BLaER1 (cell line): Measurements from ENCODE around the gene FAT4.

Source experiments
- H3K27ac ChIP-seq: shearing (Covaris generic); formaldehyde crosslinking; 2 replicates; pipeline ENCODE4 v1.8.1; 2022
- H3K27me3 ChIP-seq: shearing (Covaris generic); formaldehyde crosslinking; 2 replicates; pipeline ENCODE4 v1.8.1; 2022
- H3K36me3 ChIP-seq: shearing (Covaris generic); formaldehyde crosslinking; 2 replicates; pipeline ENCODE4 v1.8.1; 2022
- H3K4me1 ChIP-seq: shearing (Covaris generic); formaldehyde crosslinking; 2 replicates; pipeline ENCODE4 v1.8.1; 2022
- H3K4me2 ChIP-seq: shearing (Covaris generic); formaldehyde crosslinking; 2 replicates; pipeline ENCODE4 v1.8.1; 2022
- H3K4me3 ChIP-seq: shearing (Covaris generic); formaldehyde crosslinking; 2 replicates; pipeline ENCODE4 v1.8.1; 2022
- H3K9ac ChIP-seq: shearing (Covaris generic); formaldehyde crosslinking; 2 replicates; pipeline ENCODE4 v1.8.1; 2022
- H3K9me3 ChIP-seq: shearing (Covaris generic); formaldehyde crosslinking; 2 replicates; pipeline ENCODE4 v1.8.1; 2022
- H4K20me1 ChIP-seq: shearing (Covaris generic); formaldehyde crosslinking; 2 replicates; pipeline ENCODE4 v1.8.1; 2022
- Cebpa-rat ChIP-seq: shearing (Covaris generic); IDR thresholded peaks from 2 replicates; pipeline ENCODE4 v1.8.1; 2022

The FAT4 gene

GRCh38 chr4:125338814-125339213 is 24.1 kb downstream of the FAT4 start:
- Histone ChIP-seq H3K27ac (no peak overlapping the region), H3K4me1 (no peaks in the 10 kb centered on the region), H3K9me3 (no peaks in the 10 kb centered on the region), H3K4me2 (no peak overlapping the region), H3K4me3 (no peak overlapping the region), H4K20me1 (no peaks in the 10 kb centered on the region), H3K36me3 (no peaks in the 10 kb centered on the region), H3K9ac (no peak overlapping the region), H3K27me3 (no peaks in the 10 kb centered on the region)
- TF ChIP-seq Cebpa-rat: no peak

GRCh38 chr4:125344198-125344597 is 29.4 kb downstream of the FAT4 start:
- no peak overlapping the region for H3K4me2 ChIP-seq
- H4K20me1 ChIP-seq: no peaks in the 10 kb centered on the region
- no peak overlapping the region for H3K9ac ChIP-seq
- no peak overlapping the region for H3K27ac ChIP-seq
- no peak for TF ChIP-seq Cebpa-rat
- H3K4me3 ChIP-seq: no peak overlapping the region
- no peaks in the 10 kb centered on the region for H3K9me3 ChIP-seq
- H3K27me3 ChIP-seq: no peaks in the 10 kb centered on the region
- H3K4me1 ChIP-seq: no peaks in the 10 kb centered on the region
- no peaks in the 10 kb centered on the region for H3K36me3 ChIP-seq

- no peak overlapping the region for H3K4me2 ChIP-seq
- TF ChIP-seq Cebpa-rat: no peak
- H3K4me1 ChIP-seq: no peaks in the 10 kb centered on the region
- H3K27me3 ChIP-seq: no peaks in the 10 kb centered on the region
- H3K4me3 ChIP-seq: no peak overlapping the region
- H3K27ac ChIP-seq: no peak overlapping the region
- H3K36me3 ChIP-seq: no peaks in the 10 kb centered on the region
- H3K9ac ChIP-seq: no peak overlapping the region
- no peaks in the 10 kb centered on the region for H4K20me1 ChIP-seq
- H3K9me3 ChIP-seq: no peaks in the 10 kb centered on the region
Observed at GRCh38 chr4:125346616-125347015, 31.9 kb downstream of the FAT4 start.

GRCh38 chr4:125350470-125351135 is 35.8 kb downstream of the FAT4 start:
- H3K27ac ChIP-seq: no peak overlapping the region
- H3K4me2 ChIP-seq: no peak overlapping the region
- H3K9ac ChIP-seq: no peak overlapping the region
- H4K20me1 ChIP-seq: no peaks in the 10 kb centered on the region
- no peaks in the 10 kb centered on the region for H3K36me3 ChIP-seq
- no peaks in the 10 kb centered on the region for H3K4me1 ChIP-seq
- H3K4me3 ChIP-seq: no peak overlapping the region
- H3K9me3 ChIP-seq: no peaks in the 10 kb centered on the region
- no peak for TF ChIP-seq Cebpa-rat
- H3K27me3 ChIP-seq: no peaks in the 10 kb centered on the region

GRCh38 chr4:125352521-125352920 is 37.8 kb downstream of the FAT4 start:
- H3K4me2 ChIP-seq: no peak overlapping the region
- no peaks in the 10 kb centered on the region for H3K27me3 ChIP-seq
- no peaks in the 10 kb centered on the region for H3K9me3 ChIP-seq
- H3K36me3 ChIP-seq: no peaks in the 10 kb centered on the region
- TF ChIP-seq Cebpa-rat: no peak
- no peak overlapping the region for H3K9ac ChIP-seq
- H4K20me1 ChIP-seq: no peaks in the 10 kb centered on the region
- H3K27ac ChIP-seq: no peak overlapping the region
- H3K4me3 ChIP-seq: no peak overlapping the region
- no peaks in the 10 kb centered on the region for H3K4me1 ChIP-seq

- no peaks in the 10 kb centered on the region for H3K4me1 ChIP-seq
- no peak overlapping the region for H3K4me2 ChIP-seq
Observed at GRCh38 chr4:125353131-125353530, 38.4 kb downstream of the FAT4 start.

GRCh38 chr4:125355791-125356190 is 41.0 kb downstream of the FAT4 start:
- no peaks in the 10 kb centered on the region for H3K36me3 ChIP-seq
- no peaks in the 10 kb centered on the region for H3K4me1 ChIP-seq
- no peak for TF ChIP-seq Cebpa-rat
- H3K4me3 ChIP-seq: no peak overlapping the region
- no peaks in the 10 kb centered on the region for H3K27me3 ChIP-seq
- no peaks in the 10 kb centered on the region for H4K20me1 ChIP-seq
- H3K9me3 ChIP-seq: no peaks in the 10 kb centered on the region
- H3K27ac ChIP-seq: no peak overlapping the region
- no peak overlapping the region for H3K9ac ChIP-seq
- H3K4me2 ChIP-seq: no peak overlapping the region

More at GRCh38 chr4:125353131-125353530, 38.4 kb downstream of the FAT4 start:
- no peak for TF ChIP-seq Cebpa-rat
- Histone ChIP-seq H3K9ac (no peak overlapping the region), H3K27ac (no peak overlapping the region), H3K27me3 (no peaks in the 10 kb centered on the region), H4K20me1 (no peaks in the 10 kb centered on the region), H3K9me3 (no peaks in the 10 kb centered on the region), H3K36me3 (no peaks in the 10 kb centered on the region), H3K4me3 (no peak overlapping the region)

GRCh38 chr4:125357675-125358074 is 42.9 kb downstream of the FAT4 start:
- no peaks in the 10 kb centered on the region for H3K27me3 ChIP-seq
- H3K4me2 ChIP-seq: no peak overlapping the region
- no peak overlapping the region for H3K4me3 ChIP-seq
- H3K9me3 ChIP-seq: no peaks in the 10 kb centered on the region
- no peaks in the 10 kb centered on the region for H3K4me1 ChIP-seq
- H3K27ac ChIP-seq: no peak overlapping the region
- TF ChIP-seq Cebpa-rat: no peak
- H3K36me3 ChIP-seq: no peaks in the 10 kb centered on the region
- no peak overlapping the region for H3K9ac ChIP-seq
- H4K20me1 ChIP-seq: no peaks in the 10 kb centered on the region

GRCh38 chr4:125358453-125358852 is 43.7 kb downstream of the FAT4 start:
- H3K36me3 ChIP-seq: no peaks in the 10 kb centered on the region
- no peaks in the 10 kb centered on the region for H3K4me1 ChIP-seq
- no peak overlapping the region for H3K9ac ChIP-seq
- no peak overlapping the region for H3K27ac ChIP-seq
- H4K20me1 ChIP-seq: no peaks in the 10 kb centered on the region
- no peak overlapping the region for H3K4me3 ChIP-seq
- no peak overlapping the region for H3K4me2 ChIP-seq
- no peak for TF ChIP-seq Cebpa-rat
- no peaks in the 10 kb centered on the region for H3K9me3 ChIP-seq
- H3K27me3 ChIP-seq: no peaks in the 10 kb centered on the region

GRCh38 chr4:125359363-125359762 is 44.6 kb downstream of the FAT4 start:
- no peak for TF ChIP-seq Cebpa-rat
- Histone ChIP-seq H3K36me3 (no peaks in the 10 kb centered on the region), H3K4me1 (no peaks in the 10 kb centered on the region), H3K4me2 (no peak overlapping the region), H3K27ac (no peak overlapping the region), H3K4me3 (no peak overlapping the region), H3K27me3 (no peaks in the 10 kb centered on the region), H4K20me1 (no peaks in the 10 kb centered on the region), H3K9ac (no peak overlapping the region), H3K9me3 (no peaks in the 10 kb centered on the region)
